AG10803 (cell line): ENCODE measurements around the gene LILRA5.
A peak's percentile ranks its signal among the peaks of the same experiment; 100 is the strongest.
"Not testable (repeated sequence)": the region's sequence is repeated elsewhere in the genome, so short reads cannot be mapped to it uniquely, and the experiment has no call there.

ENCODE experiments used
- DNase-seq: peaks from one replicate; pipeline ENCODE4 v3.0.0; 2010; ENCODE audit warnings: low read depth
- H3K4me3 ChIP-seq: 2 replicates; pipeline ENCODE4 v1.5.1; 2011; ENCODE audit warnings: mild to moderate bottlenecking, low read length, control low read depth
- TF ChIP-seq, protein P1 (sequence below): conservative IDR thresholded peaks from 2 replicates; pipeline ENCODE4 v1.5.1; 2011; ENCODE audit warnings: mild to moderate bottlenecking, low read length, control low read depth, inconsistent platforms

Gene LILRA5

DNA sequence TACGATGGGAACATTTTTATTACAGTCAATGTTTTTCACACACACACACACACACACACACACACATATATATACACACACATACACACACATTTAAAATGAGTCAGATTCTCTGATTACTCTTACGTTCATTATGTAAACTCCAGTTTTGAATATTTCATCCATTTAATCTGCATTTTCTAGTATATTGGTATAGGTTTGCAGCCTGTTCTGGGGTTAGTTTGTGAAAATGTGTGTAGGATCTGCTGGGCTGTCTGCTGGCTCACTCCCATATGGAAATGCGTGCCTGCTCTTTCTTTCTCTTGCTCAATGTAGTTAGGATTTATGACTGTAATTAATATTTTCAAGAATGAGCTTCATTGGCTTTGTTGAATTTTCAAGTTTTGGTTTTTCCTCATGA is 39.1 kb downstream of the LILRA5 start:
- DNase-seq = no peak
- H3K4me3 ChIP-seq = no peak overlapping the region
- TF ChIP-seq, protein P1, sequence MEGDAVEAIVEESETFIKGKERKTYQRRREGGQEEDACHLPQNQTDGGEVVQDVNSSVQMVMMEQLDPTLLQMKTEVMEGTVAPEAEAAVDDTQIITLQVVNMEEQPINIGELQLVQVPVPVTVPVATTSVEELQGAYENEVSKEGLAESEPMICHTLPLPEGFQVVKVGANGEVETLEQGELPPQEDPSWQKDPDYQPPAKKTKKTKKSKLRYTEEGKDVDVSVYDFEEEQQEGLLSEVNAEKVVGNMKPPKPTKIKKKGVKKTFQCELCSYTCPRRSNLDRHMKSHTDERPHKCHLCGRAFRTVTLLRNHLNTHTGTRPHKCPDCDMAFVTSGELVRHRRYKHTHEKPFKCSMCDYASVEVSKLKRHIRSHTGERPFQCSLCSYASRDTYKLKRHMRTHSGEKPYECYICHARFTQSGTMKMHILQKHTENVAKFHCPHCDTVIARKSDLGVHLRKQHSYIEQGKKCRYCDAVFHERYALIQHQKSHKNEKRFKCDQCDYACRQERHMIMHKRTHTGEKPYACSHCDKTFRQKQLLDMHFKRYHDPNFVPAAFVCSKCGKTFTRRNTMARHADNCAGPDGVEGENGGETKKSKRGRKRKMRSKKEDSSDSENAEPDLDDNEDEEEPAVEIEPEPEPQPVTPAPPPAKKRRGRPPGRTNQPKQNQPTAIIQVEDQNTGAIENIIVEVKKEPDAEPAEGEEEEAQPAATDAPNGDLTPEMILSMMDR = no peak

DNA sequence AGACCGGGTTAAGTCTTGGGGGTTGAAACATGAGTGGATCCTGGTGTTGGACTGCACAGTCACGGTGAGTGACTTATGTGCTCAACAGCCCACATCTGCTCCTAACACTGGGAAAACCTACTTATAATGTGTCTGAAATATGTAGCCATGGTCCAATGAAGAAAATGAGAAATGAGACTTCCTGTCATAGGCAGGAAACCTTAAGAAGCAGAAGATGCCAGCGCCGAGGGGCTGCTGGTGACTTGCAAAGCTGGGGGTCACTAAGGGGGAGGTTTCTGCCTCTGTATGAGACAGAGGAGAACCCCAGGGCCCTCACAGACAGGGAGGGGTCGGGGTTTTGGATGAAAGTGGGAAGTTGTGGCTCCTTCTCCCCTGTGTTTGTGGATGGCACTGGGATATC is 40.8 kb downstream of the LILRA5 start:
- not testable (repeated sequence) for H3K4me3 ChIP-seq, DNase-seq

DNA sequence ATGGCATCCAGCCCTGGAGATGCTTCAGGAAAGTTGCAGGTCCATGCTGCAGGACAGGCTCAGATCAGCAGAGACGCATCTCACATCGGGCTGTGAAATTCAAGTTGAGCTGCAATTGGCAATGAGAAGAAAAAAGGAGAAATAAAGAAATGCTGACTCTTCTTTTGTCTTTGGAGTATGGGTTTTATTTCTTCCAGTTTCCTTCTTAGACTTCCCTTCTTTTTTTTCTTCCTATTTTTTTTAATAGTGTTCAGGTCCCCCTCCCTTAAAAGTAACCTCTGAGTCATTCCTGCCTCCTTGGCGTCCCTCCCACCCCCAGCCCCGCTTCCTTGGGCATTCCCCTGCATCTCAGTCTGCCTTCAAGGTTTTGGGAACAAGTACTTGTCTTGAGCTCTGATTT is 41.4 kb downstream of the LILRA5 start:
- not testable (repeated sequence) for H3K4me3 ChIP-seq, DNase-seq

DNA sequence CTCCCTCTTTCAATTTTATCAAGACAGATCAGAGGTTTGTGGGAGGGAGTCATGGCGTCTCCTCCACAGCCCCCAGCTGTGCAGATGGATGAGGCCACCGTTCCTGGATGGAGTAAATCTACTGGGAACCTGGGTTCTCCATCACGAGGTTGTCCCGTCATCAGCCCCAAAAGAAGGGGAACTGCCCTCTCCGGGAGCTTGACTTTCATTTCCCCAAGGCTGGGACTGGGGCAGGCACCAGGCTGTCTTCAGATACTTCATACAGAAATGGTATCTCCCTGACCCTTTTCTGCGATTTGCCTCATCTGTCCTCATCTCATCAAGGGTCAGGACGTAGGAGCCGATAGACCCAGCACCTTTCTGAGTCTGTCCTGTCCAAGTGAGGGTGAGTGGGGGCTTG is 41.9 kb downstream of the LILRA5 start:
- no peak for DNase-seq
- H3K4me3 ChIP-seq = no peak overlapping the region
- TF ChIP-seq, protein P1 = no peak

DNA sequence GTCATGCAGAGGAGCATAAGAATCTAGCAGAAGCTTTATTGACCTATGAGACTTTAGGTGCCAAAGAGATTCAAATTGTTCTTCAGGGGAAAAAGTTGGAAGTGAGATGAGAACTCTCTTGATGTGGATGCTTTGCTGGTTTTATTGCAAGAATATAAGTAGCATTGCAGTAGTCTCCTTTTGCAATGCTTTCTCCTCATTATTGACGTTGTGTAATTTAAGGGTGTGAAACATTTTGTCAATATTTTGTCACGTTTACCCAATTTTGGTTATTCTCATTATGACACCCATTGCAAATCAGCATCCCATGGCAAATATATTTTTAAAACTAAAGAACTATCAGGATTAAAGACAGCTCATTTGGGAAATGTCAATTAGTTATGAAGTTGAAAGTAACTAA is 44.0 kb downstream of the LILRA5 start:
- TF ChIP-seq, protein P1 = no peak
- H3K4me3 ChIP-seq = no peak overlapping the region
- DNase-seq = no peak

DNA sequence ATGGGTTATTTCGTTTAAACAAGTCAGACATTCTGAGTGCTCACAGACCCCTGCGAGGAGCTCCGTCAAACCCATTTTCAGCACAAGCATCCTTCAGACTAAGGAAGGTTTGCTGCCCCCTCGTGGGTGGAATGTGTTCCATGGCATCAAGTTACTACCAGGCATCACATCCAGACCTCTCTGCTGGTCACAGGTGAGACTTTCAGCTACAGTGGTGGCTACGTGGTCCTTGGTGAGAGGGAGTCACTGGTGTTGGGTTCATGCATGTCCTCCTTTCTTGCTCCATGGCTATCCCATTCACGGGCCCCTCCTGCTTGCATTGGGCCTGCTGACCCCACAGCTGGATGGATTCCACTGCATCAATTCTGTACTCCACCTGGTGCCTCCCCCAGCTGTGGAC is 46.8 kb downstream of the LILRA5 start:
- H3K4me3 ChIP-seq = no peak overlapping the region
- DNase-seq = peak; percentile 46
- TF ChIP-seq, protein P1 = peak; percentile 60

DNA sequence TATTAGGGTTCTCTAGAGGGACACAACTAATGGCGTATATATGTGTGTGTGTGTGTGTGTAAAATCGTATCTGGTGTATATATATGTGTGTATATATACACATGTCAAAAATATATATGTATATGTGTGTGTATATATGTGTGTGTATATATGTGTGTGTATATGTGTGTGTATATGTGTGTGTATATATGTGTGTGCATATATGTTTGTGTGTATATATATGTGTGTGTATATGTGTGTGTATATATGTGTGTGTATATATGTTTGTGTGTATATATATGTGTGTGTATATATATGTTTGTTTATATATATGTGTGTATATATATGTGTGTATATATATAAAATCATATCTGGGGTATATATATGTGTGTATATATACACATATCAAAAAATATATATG is 50.5 kb downstream of the LILRA5 start:
- no peak for DNase-seq
- no peak overlapping the region for H3K4me3 ChIP-seq
- TF ChIP-seq, protein P1 = no peak

DNA sequence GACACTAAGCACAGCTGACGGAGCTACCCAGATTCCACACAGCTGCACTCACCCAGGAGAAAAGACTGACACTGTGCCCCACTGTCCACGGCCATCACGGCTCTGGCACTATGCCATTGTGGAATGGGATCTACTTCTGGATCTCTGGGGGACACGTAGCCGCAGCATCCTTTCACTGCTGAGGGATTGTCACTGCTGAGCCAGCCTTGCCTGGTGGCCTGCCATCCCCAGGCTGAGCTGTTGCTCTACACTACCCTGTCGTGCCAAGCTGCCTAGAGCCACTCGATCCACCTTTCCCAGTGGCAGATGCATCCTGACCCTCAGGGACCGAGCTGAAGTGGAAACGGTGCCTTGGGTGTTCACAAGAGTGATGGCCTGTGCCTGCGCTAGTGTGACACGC is 50.9 kb downstream of the LILRA5 start:
- TF ChIP-seq, protein P1 = no peak
- no peak overlapping the region for H3K4me3 ChIP-seq
- DNase-seq = no peak
